Fibroblast of lung (primary cell): ENCODE results near the gene PGM3.

Experiments
- CTCF ChIP-seq, 2 donors: IDR thresholded peaks in 1 of 2; conservative IDR thresholded peaks in 1 of 2; 1 replicate in 1 of 2; 2 replicates in 1 of 2; pipeline ENCODE4 v1.5.1; 2011 to 2012; ENCODE audit warnings: low read length in 2 of 2, control low read depth in 1 of 2, inconsistent platforms in 1 of 2, low read depth in 1 of 2, mild to moderate bottlenecking in 1 of 2
- EZH2 ChIP-seq: IDR thresholded peaks from 2 replicates; pipeline ENCODE4 v1.5.1; 2012; ENCODE audit warnings: low read length, control low read depth, mild to moderate bottlenecking; ENCODE audit errors: missing control alignments

DNA sequence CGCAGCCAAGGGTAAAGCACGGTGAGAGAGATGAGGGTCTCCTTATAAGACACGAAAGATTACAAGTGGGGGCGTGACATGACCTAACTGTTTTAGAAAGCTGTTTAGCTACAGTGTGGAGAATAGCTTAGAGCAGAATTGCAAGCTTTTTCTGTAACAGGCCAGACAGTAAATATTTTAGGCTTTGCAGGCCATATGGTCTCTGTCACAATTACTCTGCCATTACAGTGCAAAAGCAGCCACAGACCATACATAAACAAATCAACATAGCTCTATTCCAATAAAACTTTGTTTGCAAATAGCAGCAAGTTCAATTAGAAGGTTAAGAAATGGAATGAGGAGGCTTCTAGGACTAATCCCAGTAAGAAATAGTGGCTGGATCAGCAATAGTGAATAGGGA lies 16.8 kb downstream of the PGM3 start:
- TF ChIP-seq CTCF (conservative IDR thresholded peaks at IDR 0.05 in 1 of 2, IDR thresholded peaks at IDR 0.05 in 1 of 2; ENCODE audit: low read depth in 1 of 2, low read length in 2 of 2): no peak
- no peak for TF ChIP-seq EZH2
